Transverse colon (tissue), 4 donors: ENCODE data around the gene RNU6-9. TPM values are rescaled to one million over a fixed set of nuclear protein-coding genes. Genes with fewer than 3 reads are reported as not detected.
"Not testable (repeated sequence)": the region's sequence is repeated elsewhere in the genome, so short reads cannot be mapped to it uniquely, and the experiment has no call there.

Experiments
- DNase-seq: peaks from one replicate; pipeline ENCODE4 v3.0.0-alpha.2; 2019
- H3K27ac ChIP-seq, 4 donors: fragments of 200-600 bp; sonication (generic); 2 replicates each; pipeline ENCODE4 v1.5.1; 2016 to 2018; ENCODE audit warnings: inconsistent platforms in 4 of 4
- H3K27me3 ChIP-seq: fragments of 200-600 bp; sonication (generic); 2 replicates; pipeline ENCODE4 v1.5.1; 2017; ENCODE audit warnings: inconsistent platforms
- H3K36me3 ChIP-seq, 4 donors: fragments of 200-600 bp; sonication (generic); 2 replicates each; pipeline ENCODE4 v1.5.1; 2017 to 2019; ENCODE audit warnings: inconsistent platforms in 4 of 4
- H3K4me1 ChIP-seq, 4 donors: fragments of 200-600 bp; sonication (generic); 2 replicates each; pipeline ENCODE4 v1.5.1; 2017 to 2020; ENCODE audit warnings: inconsistent platforms in 4 of 4
- H3K4me3 ChIP-seq, 4 donors: fragments of 200-600 bp; sonication (generic); 1 replicate in 1 of 4; 2 replicates in 3 of 4; pipeline versions ENCODE4 v1.5.1 to v1.6.1; 2017 to 2019; ENCODE audit warnings: inconsistent platforms in 4 of 4
- H3K9me3 ChIP-seq, 2 donors: fragments of 200-600 bp; sonication (generic); 2 replicates each; pipeline ENCODE4 v1.5.1; 2017 to 2019; ENCODE audit warnings: inconsistent platforms in 2 of 2
- EP300 ChIP-seq: sonication (generic); formaldehyde crosslinking; IDR thresholded peaks from one replicate; pipeline ENCODE4 v1.6.1; 2017; ENCODE audit warnings: antibody characterized with exemption, low read depth
- POLR2A ChIP-seq: fragments of 450-650 bp; IDR thresholded peaks from one replicate; pipeline ENCODE4 v1.6.1; 2016; ENCODE audit warnings: antibody characterized with exemption, mild to moderate bottlenecking, moderate library complexity
- POLR2AphosphoS5 ChIP-seq, 3 donors: sonication (generic); formaldehyde crosslinking; IDR thresholded peaks; one replicate each; pipeline ENCODE4 v1.6.1; 2016; ENCODE audit warnings: antibody characterized with exemption in 3 of 3
- WGBS, 2 donors: methylation state at CpG; one replicate each; pipeline ENCODE4 v1.1.5; 2018; ENCODE audit warnings: low coverage in 1 of 2; 5-methylcytosine and 5-hydroxymethylcytosine counted together
- in situ Hi-C, 4 donors: fragments of 200-750 bp; cut with MboI; loops; one replicate each; pipeline versions ENCODE4 v1.15.0 to v1.15.1; 2017; ENCODE audit warnings: low sequenced_read_pairs in 3 of 4, low pct_ligation_motif_present in 1 of 4, low pct_unique_long_range_greater_than_20kb in 1 of 4
- intact Hi-C: fragments of 100-400 bp; cut with DNase I; formaldehyde crosslinking; loops from one replicate; pipeline ENCODE4 v1.15.1; 2023; ENCODE audit warnings: low total_unique reads
- total RNA-seq, 4 donors: library from RNA; depleted of rRNA; stranded (reverse); fragments of >200 nt; gene quantifications; one replicate each; pipeline ENCODE4 v1.1.0, GENCODE V29; 2016
- TF ChIP-seq, protein P1 (sequence below), 5 experiments: fragments of 200-600 bp in 3 of 5; fragments of 450-650 bp in 2 of 5; sonication (generic) in 3 of 5; IDR thresholded peaks; 1 replicate in 2 of 5; 2 replicates in 3 of 5; pipeline ENCODE4 v1.5.1; 2016 to 2017; ENCODE audit warnings: antibody characterized with exemption in 5 of 5, inconsistent platforms in 3 of 5, mild to moderate bottlenecking in 2 of 5, moderate library complexity in 1 of 5

RNU6-9 gene
- total RNA-seq, 4 donors from 2014 or later: not detected

DNA sequence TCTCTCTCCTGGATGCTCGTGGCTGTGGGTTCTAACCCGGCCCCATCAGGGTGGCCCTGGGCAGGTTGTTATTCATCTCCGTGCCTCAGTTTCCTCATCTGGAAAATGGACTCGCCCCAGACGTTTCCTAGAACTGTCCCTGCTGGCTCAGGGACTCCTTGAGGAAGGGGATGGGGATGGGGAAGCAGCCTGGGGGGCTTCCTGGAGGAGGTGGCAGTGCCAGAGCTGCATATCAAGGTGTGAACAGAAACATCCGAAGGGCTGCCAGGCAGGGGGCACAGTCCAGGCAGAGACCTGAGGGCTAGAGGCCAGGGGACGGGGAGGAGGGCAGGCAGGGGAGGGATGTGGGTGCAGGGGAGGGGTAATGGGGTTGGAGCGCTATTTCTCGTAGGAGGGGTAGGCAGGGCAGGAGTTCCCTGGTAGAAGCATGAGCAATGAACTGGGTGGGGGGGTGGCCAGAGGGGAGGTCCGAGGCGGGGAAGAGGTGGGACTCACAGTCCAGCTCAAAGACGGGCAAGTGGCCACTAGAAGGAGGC lies 44.8 kb upstream of the RNU6-9 start:
- 34% methylated on average over 12 of the region's 12 CpGs; no CpG with 5 or more reads in 1 of the 2 donors for WGBS, 2 donors
- in situ Hi-C loops: no loop called here

DNA sequence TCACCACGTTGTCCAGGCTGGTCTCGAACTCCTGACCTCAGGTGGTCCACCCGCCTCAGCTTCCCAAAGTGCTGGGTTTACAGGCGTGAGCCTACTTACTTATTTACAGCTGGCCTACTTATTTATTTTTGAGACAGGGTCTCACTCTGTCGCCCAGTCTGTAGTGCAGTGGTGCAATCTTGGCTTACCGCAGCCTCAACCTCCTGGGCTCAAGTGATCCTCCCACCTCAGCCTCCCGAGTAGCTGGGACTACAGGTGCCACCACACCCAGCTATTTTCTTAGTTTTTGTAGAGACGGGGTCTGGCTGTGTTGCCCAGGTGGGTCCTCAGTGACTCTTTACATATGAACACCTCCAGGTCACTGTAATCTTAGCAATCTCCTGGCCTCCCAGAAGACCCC lies 44.1 kb upstream of the RNU6-9 start:
- DNase-seq, H3K4me3 ChIP-seq, in situ Hi-C loops, H3K27ac ChIP-seq, H3K36me3 ChIP-seq, H3K9me3 ChIP-seq: not testable (repeated sequence)
- 63% methylated on average over 8 of the region's 8 CpGs; no CpG with 5 or more reads in 1 of the 2 donors for WGBS, 2 donors
- intact Hi-C loops: loop anchor here (10.0 kb wide), 1 partner anchor 74 kb away; no protein-coding TSS in a partner anchor
- H3K4me1 ChIP-seq: peaks cover 0 to 13% (median 3%) of the 10 kb centered on the region in 4 donors
- peaks cover 88% of the 10 kb centered on the region for H3K27me3 ChIP-seq

More for the DNA sequence above, 44.8 kb upstream of the RNU6-9 start:
- Histone ChIP-seq H3K9me3 (no peaks in the 10 kb centered on the region), H3K27me3 (peaks cover 90% of the 10 kb centered on the region), H3K27ac (no peak overlapping the region), H3K36me3 (no peaks in the 10 kb centered on the region), H3K4me3 (no peak overlapping the region), H3K4me1 (peaks cover 3 to 19% (median 9%) of the 10 kb centered on the region in 4 donors)
- intact Hi-C loops: loop anchor here (10.0 kb wide), 1 partner anchor 74 kb away; no protein-coding TSS in a partner anchor
- TF ChIP-seq, protein P1, sequence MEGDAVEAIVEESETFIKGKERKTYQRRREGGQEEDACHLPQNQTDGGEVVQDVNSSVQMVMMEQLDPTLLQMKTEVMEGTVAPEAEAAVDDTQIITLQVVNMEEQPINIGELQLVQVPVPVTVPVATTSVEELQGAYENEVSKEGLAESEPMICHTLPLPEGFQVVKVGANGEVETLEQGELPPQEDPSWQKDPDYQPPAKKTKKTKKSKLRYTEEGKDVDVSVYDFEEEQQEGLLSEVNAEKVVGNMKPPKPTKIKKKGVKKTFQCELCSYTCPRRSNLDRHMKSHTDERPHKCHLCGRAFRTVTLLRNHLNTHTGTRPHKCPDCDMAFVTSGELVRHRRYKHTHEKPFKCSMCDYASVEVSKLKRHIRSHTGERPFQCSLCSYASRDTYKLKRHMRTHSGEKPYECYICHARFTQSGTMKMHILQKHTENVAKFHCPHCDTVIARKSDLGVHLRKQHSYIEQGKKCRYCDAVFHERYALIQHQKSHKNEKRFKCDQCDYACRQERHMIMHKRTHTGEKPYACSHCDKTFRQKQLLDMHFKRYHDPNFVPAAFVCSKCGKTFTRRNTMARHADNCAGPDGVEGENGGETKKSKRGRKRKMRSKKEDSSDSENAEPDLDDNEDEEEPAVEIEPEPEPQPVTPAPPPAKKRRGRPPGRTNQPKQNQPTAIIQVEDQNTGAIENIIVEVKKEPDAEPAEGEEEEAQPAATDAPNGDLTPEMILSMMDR (IDR thresholded peaks at IDR 0.05): no peak
- TF ChIP-seq EP300 (no peak), POLR2AphosphoS5 (IDR thresholded peaks at IDR 0.05) (no peak), POLR2A (no peak)
- no peak for DNase-seq

GRCh38 chr19:850221-850978 lies 42.9 kb upstream of the RNU6-9 start:
- Histone ChIP-seq H3K4me3 (no peak overlapping the region), H3K27ac (peak overlapping the region; percentile 62 to 87 (median 78)), H3K9me3 (no peaks in the 10 kb centered on the region), H3K4me1 (peaks cover 0 to 13% (median 3%) of the 10 kb centered on the region in 4 donors), H3K27me3 (peaks cover 78% of the 10 kb centered on the region), H3K36me3 (no peaks in the 10 kb centered on the region)
- intact Hi-C loops (no loop called here), in situ Hi-C loops (loop anchor here in 3 of 4 donors (10.0 to 25.0 kb wide), 5 partner anchors 74 to 137 kb away; partner anchors contain the start of genes WDR18 (in 2 of the 3) and ARID3A (in 1 of the 3))
- peak; percentile 82 for DNase-seq
- TF ChIP-seq EP300 (peak; percentile 89), POLR2A (no peak), POLR2AphosphoS5 (IDR thresholded peaks at IDR 0.05) (peak; percentile 65 to 84 (median 79))
- TF ChIP-seq, protein P1 (IDR thresholded peaks at IDR 0.05): no peak
- 21% methylated on average over 19 of the region's 28 CpGs; no CpG with 5 or more reads in 1 of the 2 donors for WGBS, 2 donors

DNA sequence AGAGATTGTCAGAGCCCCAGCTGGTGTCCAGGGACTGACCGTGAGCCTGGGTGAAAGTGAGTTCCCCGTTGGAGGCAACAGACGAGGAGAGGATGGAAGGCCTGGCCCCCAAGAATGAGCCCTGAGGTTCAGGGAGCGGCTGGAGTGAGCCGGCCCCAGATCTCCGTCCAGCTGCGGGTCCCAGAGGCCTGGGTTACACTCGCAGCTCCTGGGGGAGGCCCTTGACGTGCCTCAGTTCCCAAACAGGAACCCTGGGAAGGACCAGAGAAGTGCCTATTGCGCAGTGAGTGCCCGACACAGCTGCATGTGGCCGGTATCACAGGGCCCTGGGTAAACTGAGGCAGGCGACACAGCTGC lies 42.3 kb upstream of the RNU6-9 start:
- in situ Hi-C loops: loop anchor here in 3 of 4 donors (10.0 to 25.0 kb wide), 5 partner anchors 74 to 136 kb away; partner anchors contain the start of genes WDR18 (in 2 of the 3) and ARID3A (in 1 of the 3)
- Histone ChIP-seq H3K4me3 (no peak overlapping the region), H3K27ac (peak overlapping the region; percentile 62 to 87 (median 78)), H3K4me1 (peaks cover 0 to 13% (median 3%) of the 10 kb centered on the region in 4 donors), H3K9me3 (no peaks in the 10 kb centered on the region), H3K27me3 (peaks cover 73% of the 10 kb centered on the region), H3K36me3 (no peaks in the 10 kb centered on the region)
- DNase-seq: no peak
- 32% methylated on average over 13 of the region's 13 CpGs; no CpG with 5 or more reads in 1 of the 2 donors for WGBS, 2 donors
- TF ChIP-seq EP300 (no peak), POLR2A (no peak), POLR2AphosphoS5 (IDR thresholded peaks at IDR 0.05) (no peak)
- TF ChIP-seq, protein P1 (IDR thresholded peaks at IDR 0.05): no peak
- intact Hi-C loops: no loop called here
